Measurements from ENCODE around the gene SAMD15.

Gene SAMD15

GRCh38 chr14:77343662-77344061 is 33.5 kb upstream of the SAMD15 start:
- TF ChIP-seq TAF1 (IDR thresholded peaks at IDR 0.05; ENCODE audit: borderline replicate concordance, insufficient read depth, low read length) = no peak
- no peak for TF ChIP-seq SIN3A (IDR thresholded peaks at IDR 0.05; ENCODE audit: borderline replicate concordance, insufficient read depth, low read length)
- no peak for TF ChIP-seq REST (IDR thresholded peaks at IDR 0.05; ENCODE audit: insufficient read depth in 1 of 2, low read depth in 2 of 2, low read length in 2 of 2)
- no peak for TF ChIP-seq POLR2AphosphoS5 (IDR thresholded peaks at IDR 0.05; ENCODE audit: low read depth, low read length)
- no peak for TF ChIP-seq FOXP2 (optimal IDR thresholded peaks at IDR 0.05; ENCODE audit: borderline replicate concordance, extremely low read depth, extremely low read length, insufficient read depth)

DNA sequence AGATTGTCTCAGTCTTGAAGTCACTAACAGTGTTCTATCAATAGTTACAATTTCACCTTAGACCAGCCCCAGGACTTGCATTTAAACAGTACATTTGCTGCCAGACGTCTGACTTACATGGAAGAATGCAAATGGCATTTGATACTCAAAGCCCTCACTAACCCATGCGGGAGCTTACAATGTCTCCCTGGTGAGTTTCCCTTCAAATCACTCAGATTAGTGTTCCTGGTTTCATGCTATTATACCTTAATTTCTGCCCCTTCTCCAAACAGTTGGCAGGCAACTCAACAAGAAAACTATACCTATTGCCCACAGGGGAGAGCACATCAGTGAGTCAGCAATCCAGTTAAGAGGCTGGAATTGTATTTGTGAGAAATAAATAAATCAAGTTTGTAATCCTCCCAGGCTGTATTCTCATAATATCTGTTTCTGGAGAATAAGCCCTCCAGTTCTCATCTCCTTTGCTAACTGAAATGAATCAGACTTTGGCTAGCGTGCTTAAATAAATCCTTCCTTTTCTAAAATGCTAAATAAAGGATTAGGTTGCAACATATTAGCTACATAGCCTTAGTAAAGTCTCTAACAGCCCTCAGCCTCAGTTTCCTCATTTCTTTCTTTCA is 32.7 kb upstream of the SAMD15 start:
- TF ChIP-seq FOXP2 (optimal IDR thresholded peaks at IDR 0.05; ENCODE audit: borderline replicate concordance, extremely low read depth, extremely low read length, insufficient read depth) (no peak), REST (IDR thresholded peaks at IDR 0.05; ENCODE audit: insufficient read depth in 1 of 2, low read depth in 2 of 2, low read length in 2 of 2) (no peak), SIN3A (IDR thresholded peaks at IDR 0.05; ENCODE audit: borderline replicate concordance, insufficient read depth, low read length) (no peak)

DNA sequence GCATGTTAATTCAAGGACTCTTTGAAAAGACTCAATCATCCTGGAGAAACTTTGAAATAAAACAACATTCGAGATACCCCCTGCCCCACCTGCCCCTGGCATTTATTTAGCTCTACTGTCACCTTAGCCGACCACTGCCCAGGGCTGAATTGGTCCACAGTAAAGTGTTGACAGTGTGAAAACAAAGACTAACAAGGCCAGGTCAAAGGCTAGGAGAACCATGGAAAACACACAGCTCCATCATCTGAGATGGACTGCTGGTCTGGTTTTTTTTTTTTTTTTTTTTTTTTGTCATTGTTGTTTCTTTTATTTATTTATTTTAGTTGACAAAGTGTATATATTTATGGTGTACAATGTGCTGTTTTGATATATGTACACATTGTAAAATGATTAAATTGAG is 30.7 kb upstream of the SAMD15 start:
- TF ChIP-seq SIN3A (IDR thresholded peaks at IDR 0.05; ENCODE audit: borderline replicate concordance, insufficient read depth, low read length) (no peak), POLR2AphosphoS5 (IDR thresholded peaks at IDR 0.05; ENCODE audit: low read depth, low read length) (no peak), FOXP2 (optimal IDR thresholded peaks at IDR 0.05; ENCODE audit: borderline replicate concordance, extremely low read depth, extremely low read length, insufficient read depth) (no peak), TAF1 (IDR thresholded peaks at IDR 0.05; ENCODE audit: borderline replicate concordance, insufficient read depth, low read length) (no peak), REST (IDR thresholded peaks at IDR 0.05; ENCODE audit: insufficient read depth in 1 of 2, low read depth in 2 of 2, low read length in 2 of 2) (no peak)

GRCh38 chr14:77347751-77348150 is 29.4 kb upstream of the SAMD15 start:
- TF ChIP-seq POLR2AphosphoS5 (IDR thresholded peaks at IDR 0.05; ENCODE audit: low read depth, low read length) = no peak
- no peak for TF ChIP-seq SIN3A (IDR thresholded peaks at IDR 0.05; ENCODE audit: borderline replicate concordance, insufficient read depth, low read length)
- TF ChIP-seq TAF1 (IDR thresholded peaks at IDR 0.05; ENCODE audit: borderline replicate concordance, insufficient read depth, low read length) = no peak
- TF ChIP-seq REST (IDR thresholded peaks at IDR 0.05; ENCODE audit: insufficient read depth in 1 of 2, low read depth in 2 of 2, low read length in 2 of 2) = no peak
- TF ChIP-seq FOXP2 (optimal IDR thresholded peaks at IDR 0.05; ENCODE audit: borderline replicate concordance, extremely low read depth, extremely low read length, insufficient read depth) = no peak
